HG02943 (cell line): ENCODE measurements around the gene CBR1.
"Not testable (repeated sequence)": the region's sequence is repeated elsewhere in the genome, so short reads cannot be mapped to it uniquely, and the experiment has no call there.

Source experiments
- ATAC-seq: cut with Tn5 transposase; IDR thresholded peaks from one replicate; pipeline ENCODE4 v1.9.1; 2021; ENCODE audit warnings: mild to moderate bottlenecking, low read depth, moderate library complexity; ENCODE audit not compliant: unreplicated experiment

Gene CBR1

DNA sequence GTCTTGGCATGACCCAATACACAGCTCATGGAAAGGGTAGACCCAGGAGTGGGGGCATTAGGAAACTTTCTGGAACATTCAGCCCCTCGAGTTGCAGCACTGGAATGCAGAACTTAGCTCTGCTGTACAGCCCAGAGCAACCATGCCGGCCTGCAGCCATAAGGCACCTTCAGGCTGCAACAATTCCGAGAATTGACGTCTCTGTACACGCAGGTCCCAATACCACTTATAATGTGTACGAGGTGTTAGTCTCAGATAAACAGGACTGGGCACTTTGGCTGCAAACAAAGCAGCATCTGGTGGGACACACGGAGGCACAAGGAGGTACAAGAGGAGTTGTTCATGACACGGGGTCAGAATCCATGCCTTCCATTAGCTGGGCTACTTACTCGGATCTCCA lies 7.9 kb downstream of the CBR1 start:
- ATAC-seq: no peak

GRCh38 chr21:36079010-36079649 lies 9.3 kb downstream of the CBR1 start:
- no peak for ATAC-seq

GRCh38 chr21:36079671-36080070 lies 9.8 kb downstream of the CBR1 start:
- ATAC-seq: no peak

- ATAC-seq: no peak
Observed at GRCh38 chr21:36080386-36080785, 10.6 kb downstream of the CBR1 start.

GRCh38 chr21:36082237-36082664 lies 12.4 kb downstream of the CBR1 start:
- no peak for ATAC-seq

DNA sequence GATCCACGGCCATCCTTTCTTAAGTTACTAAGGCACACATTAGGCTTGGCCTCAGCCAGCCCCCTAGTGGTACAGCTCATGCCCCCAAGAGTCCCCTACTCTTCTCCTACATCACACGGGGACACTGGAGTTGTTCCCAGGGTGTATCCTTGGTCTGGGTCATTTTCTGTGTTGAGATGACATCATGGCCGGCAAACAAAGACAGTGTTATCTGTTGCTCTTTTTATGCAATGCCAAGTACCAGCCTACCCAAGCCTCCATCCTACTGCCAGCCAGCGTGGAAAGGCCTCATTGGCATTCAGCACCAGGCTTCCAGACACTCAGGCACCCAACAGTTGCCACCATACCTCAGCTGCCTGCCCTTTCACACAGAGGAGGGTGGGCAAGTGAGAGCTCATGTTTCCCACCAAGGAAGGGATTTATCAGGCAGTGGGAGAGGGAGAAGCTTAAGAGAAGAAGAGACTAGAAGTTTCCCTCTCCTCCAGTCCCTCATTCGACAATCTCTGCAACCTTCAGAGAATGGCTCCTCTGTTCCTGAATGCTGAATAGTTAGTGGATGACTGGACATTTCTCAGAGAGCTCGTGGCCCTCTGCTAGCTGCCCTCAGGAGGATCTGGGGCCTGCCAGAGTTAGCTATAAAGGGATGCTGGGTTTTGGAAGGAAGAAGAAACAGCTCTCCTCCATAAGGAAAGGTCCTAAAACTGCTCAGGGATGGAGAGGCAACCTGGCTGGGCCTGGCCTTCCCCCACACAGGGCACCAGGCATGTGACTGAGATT lies 17.7 kb downstream of the CBR1 start:
- no peak for ATAC-seq

DNA sequence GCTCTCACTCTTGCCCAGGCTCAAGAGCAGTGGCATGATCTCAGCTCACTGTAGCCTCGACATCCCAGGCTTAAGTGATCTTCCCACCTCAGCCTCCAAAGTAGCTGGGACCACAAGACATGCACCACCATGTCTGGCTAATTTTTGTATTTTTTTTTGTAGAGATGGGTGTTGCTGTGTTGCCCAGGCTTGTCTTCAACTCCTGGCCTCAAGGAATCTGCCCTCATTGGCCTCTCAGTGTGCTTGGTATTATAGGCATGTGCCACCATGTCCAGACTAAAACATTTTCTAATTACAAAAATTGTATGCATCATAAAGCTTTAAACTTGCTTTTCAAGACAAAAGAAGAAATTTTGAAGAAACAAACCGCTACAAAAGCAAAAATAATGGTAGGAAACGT lies 20.1 kb downstream of the CBR1 start:
- no peak for ATAC-seq

- no peak for ATAC-seq
Observed at GRCh38 chr21:36092681-36093080, 22.9 kb downstream of the CBR1 start.

- no peak for ATAC-seq
Observed at GRCh38 chr21:36093512-36093911, 23.7 kb downstream of the CBR1 start.

DNA sequence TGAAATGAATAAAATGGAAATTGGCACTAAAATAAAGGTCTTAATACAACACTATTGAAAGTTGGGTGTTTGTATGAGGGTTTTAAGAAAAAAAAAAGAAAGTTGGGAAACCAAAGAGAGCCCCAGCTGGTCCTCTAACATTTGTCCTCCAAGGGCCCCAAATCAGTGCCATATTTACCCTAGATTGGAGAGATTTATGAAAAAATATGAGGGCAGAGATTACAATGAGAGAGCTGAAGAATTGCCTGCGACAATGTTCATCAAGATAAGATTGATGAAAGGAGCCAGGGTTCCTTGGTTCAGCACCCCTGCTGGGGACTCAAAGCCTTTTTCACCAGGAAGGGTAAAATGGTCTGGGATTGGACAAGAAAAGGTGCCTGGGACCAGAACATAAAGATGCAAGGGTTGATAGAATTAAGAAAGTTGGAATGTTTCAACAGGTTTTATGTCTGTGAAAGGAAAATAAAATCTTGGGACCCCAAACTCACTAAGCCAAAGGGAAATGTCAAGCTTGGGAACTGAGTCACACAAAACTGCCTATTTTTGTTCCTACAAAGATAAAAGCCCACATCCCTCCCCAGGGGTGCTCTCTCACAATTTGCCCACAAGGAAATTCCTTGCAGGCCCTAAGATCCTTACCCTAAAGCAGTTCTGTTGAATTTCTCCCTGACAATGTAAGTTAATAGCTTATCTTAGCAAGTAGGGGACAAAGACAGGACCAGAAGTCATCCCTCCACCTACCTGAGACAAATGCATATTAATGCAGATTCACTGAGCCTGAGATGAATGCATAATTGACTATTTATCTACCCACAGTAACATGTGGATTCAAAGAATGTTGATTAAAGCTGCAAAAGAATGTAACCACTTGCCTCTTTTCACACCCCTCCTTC lies 26.8 kb downstream of the CBR1 start:
- ATAC-seq: no peak

DNA sequence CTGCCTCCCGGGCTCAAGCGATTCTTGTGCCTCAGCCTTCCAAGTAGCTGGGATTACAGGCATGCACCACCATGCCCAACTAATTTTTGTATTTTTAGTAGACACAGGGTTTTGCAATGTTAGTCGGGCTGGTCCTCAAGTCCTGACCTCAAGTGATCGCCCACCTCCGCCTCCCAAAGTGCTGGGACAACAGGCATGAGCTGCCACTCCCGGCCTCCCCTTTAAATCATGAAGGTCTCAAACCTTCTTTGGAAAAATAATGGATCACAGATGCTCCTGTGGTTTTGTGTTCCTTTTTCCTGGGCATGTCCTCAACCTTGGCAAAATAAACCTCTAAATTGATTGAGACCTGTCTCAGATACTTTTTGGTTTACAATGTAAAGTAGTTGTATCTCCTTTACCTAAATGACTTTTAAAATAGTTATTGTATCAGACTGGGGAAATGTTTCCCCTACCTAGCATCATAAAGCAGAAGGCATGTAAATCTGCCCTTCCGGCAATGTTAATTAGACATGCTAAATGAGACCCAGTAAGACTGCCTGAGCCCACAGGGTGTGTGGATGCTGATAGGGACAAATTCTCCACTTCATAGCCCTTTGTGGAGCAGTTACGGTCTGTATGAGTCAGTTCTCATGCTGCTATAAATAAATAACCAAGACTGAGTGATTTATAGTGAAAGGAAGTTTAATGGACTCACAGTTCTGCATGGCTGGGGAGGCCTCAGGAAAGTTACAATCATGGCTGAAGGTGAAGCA lies 27.8 kb downstream of the CBR1 start:
- no peak for ATAC-seq

- no peak for ATAC-seq
Observed at GRCh38 chr21:36098182-36098532, 28.3 kb downstream of the CBR1 start.

- ATAC-seq: no peak
Observed at GRCh38 chr21:36099000-36099399, 29.2 kb downstream of the CBR1 start.

GRCh38 chr21:36099695-36100211 lies 29.9 kb downstream of the CBR1 start:
- ATAC-seq: not testable (repeated sequence)

DNA sequence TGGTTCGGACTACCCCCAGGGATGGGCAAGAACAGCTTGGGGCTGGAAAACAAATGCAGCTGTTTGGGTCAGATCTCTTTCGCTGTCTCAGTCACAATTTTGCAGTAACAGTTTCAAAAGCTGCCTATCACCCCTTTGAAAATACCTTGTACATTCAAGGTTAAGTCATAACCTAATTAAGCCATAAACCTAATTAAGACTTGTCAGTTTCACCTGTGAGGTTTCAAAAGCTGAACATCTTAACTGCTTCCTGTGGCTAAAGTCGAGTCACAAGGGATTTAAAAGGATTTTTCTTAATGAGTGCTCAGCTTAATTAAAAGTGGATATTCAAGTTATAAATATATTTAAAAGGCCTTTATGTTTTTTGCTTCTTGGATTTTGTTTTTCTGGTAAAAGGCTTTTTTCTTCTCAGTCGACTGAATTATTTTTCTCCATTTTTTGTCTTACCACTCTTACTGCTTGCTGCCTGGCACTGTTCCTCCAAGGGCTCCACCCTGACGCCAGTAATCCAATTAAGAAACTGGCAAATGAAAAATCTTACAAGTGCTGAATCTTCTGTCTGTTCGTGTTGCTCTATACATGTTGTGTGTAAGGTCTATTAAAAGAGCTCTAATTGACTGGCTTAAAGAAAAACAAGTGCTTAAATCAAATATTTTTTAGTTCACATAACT lies 31.3 kb downstream of the CBR1 start:
- no peak for ATAC-seq

GRCh38 chr21:36103434-36103833 lies 33.6 kb downstream of the CBR1 start:
- no peak for ATAC-seq

DNA sequence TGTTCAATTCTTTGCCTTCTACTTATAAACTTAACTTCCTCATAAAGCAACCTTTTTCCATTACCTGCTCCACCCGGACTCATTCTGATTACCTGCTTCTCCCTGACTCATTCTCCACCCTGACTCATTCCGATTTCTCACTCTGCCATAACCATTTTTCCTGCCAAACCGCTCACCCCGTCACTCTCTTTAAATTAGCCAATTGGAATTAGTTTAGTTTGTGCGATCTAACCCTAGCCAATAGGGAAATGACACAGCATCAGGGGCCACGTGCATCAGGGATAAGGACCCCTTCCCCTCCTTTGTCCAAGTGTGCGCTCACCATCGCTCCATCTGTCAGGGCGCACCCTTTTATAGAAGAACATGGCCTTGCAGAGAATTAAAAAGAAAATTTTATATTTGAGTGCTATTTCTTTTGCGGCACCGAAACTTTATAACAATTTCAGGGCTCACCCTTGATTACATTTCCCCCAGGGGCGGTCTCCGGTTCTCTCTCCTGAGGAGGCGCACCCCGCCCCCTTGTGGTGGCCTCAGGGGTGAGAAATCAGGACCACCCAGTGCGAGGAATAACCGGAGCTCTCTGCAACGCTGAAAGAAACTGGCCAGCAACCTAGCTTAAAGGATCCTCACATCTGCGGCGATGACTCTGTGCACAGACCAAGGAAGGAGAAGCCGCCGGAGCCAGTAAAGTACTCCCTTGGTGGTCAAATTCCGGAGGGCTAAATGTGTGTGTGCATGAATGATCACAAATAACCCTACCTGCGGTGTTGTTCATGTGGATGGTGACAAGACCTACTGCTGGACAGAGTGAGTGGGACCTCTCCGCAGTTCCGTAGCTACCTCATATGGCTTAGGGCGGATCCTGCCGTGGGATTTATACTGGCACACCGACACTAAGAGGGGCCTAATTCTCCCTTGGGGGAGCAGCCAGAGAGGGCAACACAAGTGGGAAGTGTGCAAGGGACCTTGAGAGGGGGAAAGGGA lies 34.8 kb downstream of the CBR1 start:
- no peak for ATAC-seq

DNA sequence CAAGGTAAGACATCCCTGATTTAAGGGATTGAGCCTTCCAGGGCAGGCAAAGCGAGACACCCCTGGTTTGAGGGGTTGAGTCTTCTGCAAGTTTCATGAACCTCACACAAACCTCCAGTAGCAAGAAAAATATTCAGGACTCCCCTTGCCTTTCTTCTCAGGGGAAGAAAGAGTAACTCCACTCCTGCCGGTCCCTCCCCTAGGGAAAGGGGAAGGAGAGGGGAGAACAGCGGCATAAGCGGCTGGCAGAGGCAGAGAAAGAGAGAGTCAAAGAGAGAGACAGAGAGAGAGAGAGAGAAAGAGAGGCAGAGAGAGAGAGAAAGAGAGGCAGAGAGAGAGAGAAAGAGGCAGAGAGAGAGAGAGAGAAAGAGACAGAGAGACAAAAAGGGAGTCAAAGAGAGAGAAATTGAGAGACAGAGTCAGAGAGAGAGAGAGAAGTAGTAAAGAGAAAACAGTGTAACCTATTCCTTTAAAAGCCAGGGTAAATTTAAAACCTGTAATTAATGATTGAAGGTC lies 35.6 kb downstream of the CBR1 start:
- ATAC-seq: no peak
